Heart right ventricle (tissue), 16 donors: ENCODE results near the gene NRXN3. TPM values are rescaled to one million over a fixed set of nuclear protein-coding genes. Genes with fewer than 3 reads are reported as not detected.

Experiments used
- ATAC-seq, 8 donors: fragments of 200-7000 bp; cut with Tn5 transposase; one replicate each; pipeline ENCODE4 v1.9.1; 2020; ENCODE audit warnings: mild to moderate bottlenecking in 8 of 8, moderate library complexity in 8 of 8, moderate number of reproducible peaks in 1 of 8
- DNase-seq, 2 donors: peaks; one replicate each; pipeline ENCODE4 v3.0.0-alpha.2; 2020
- H3K27ac ChIP-seq, 10 donors: fragments of 200-600 bp; sonication (generic) in 2 of 10; one replicate each; pipeline versions ENCODE4 v1.5.0 to v1.8.0; 2020 to 2022; ENCODE audit warnings: mild to moderate bottlenecking in 3 of 10
- H3K27me3 ChIP-seq, 7 donors: fragments of 200-600 bp; one replicate each; pipeline ENCODE4 v1.8.0; 2021 to 2022; ENCODE audit warnings: mild to moderate bottlenecking in 2 of 7
- H3K36me3 ChIP-seq, 9 donors: fragments of 200-600 bp; sonication (generic) in 1 of 9; one replicate each; pipeline versions ENCODE4 v1.5.0 to v1.8.0; 2020 to 2022; ENCODE audit warnings: mild to moderate bottlenecking in 2 of 9
- H3K4me1 ChIP-seq, 9 donors: fragments of 200-600 bp; sonication (generic) in 1 of 9; one replicate each; pipeline versions ENCODE4 v1.5.0 to v1.8.0; 2020 to 2022; ENCODE audit warnings: mild to moderate bottlenecking in 4 of 9
- H3K4me3 ChIP-seq, 10 donors: fragments of 200-600 bp; sonication (generic) in 2 of 10; one replicate each; pipeline versions ENCODE4 v1.5.0 to v1.8.0; 2020 to 2022; ENCODE audit warnings: mild to moderate bottlenecking in 7 of 10, moderate library complexity in 2 of 10
- H3K9me3 ChIP-seq, 11 donors: fragments of 200-600 bp in 10 of 11; sonication (generic) in 2 of 11; one replicate each; pipeline versions ENCODE4 v1.5.0 to v1.8.0; 2013 to 2022; ENCODE audit warnings: mild to moderate bottlenecking in 2 of 11, control low read depth in 1 of 11, moderate library complexity in 1 of 11
- whole genome bisulfite sequencing, 2 donors: extraction: QIAGEN DNeasy Blood & Tissue Kit; methylation state at CpG; one replicate each; pipeline ENCODE4 v1.1.7; 2013; ENCODE audit warnings: inconsistent platforms in 1 of 2; 5-methylcytosine and 5-hydroxymethylcytosine counted together
- intact Hi-C, 10 donors: fragments of 100-400 bp; cut with DNase I; formaldehyde crosslinking; loops; one replicate each; pipeline versions ENCODE4 v1.11.1 to v1.14.2; 2022
- polyA plus RNA-seq, 2 donors: library from polyadenylated mRNA; stranded (reverse); fragments of 200-250 nt; gene quantifications; one replicate each; pipeline ENCODE4 v1.2.3, GENCODE V29; 2013
- total RNA-seq, 10 donors: library from RNA; stranded (reverse); fragmentation: NEBNext Ultra II Directional in 3 of 10; extraction: Animal tissue kit (Norgen Biotek cat#: 25700) in 3 of 10; gene quantifications; one replicate each; pipeline versions ENCODE4 v1.2.1 to v1.2.4, GENCODE V29; 2021 to 2023
- TF ChIP-seq, protein P1 (sequence below), 9 donors: fragments of 200-600 bp; sonication (generic) in 2 of 9; IDR thresholded peaks; one replicate each; pipeline versions ENCODE4 v1.5.0 to v1.8.0; 2021 to 2022; ENCODE audit warnings: antibody characterized with exemption in 9 of 9, mild to moderate bottlenecking in 5 of 9, moderate library complexity in 1 of 9
- donor health status: Arrhythmogenic right ventricular cardiomyopathy.
- donor health status: ischemic (EF 13 %, LVEDD 7.1; RV severe dilation, severe dysfunction).
- donor health status: healthy with polysubstance abuse.
- donor health status: DM: no; HTN: yes; CAD: no.
- donor health status: DM: no; HTN: no; CAD: no.
- donor health status: ischemic (EF 25% LVEDD 6.9; RV normal size, moderate dysfunction).
- donor health status: ischemic (EF 25% LVEDD 5.7; RV mildly dilated, moderate dysfunction).
- donor health status: healthy.
- donor health status: DM: yes; HTN: yes; CAD: no.
- donor health status: Ischemic cardiomyopathy.
- donor health status: ischemic (EF 35%, LVEDD 5.7; RV mildly dilated, moderate dysfunction).
- donor health status: nonischemic (EF 11% LVEDD 7.7; RV severe dilation, severe dysfunction).
- donor health status: DM: yes; HTN: yes; CAD: no.
- donor health status: PGD.
- donor health status: ischemic (EF 29% LVEDD 5.4; RV normal size, mild dysfunction).
- donor health status: nonischemic (EF 23%, LVEDD 6.1; RV moderate dilation, normal function).

The NRXN3 gene
- total and polyA plus RNA-seq, 12 donors = 0.23 to 1.8 (median 0.87) TPM

GRCh38 chr14:78316786-78317185 lies 146.6 kb downstream of the NRXN3 start:
- H3K27ac ChIP-seq = no peak overlapping the region

DNA sequence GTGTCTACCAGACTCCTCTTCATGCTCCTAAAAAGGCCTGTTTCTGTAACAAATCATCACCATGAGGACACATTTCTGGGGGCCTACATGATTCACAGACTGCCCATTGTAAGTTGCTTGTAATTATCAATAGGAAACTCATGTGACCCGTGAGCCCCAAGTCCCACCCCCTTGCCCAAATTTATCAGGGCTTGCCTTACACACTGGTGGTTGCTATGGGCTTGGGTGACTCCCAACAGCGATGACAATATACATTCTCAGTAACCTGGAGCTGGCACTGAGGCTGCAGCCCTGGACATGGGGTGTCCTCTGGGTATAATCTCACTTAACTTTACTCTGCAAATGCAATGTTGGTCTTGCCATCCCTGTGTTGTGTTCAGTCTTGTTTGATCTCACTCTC lies 149.2 kb downstream of the NRXN3 start:
- Histone ChIP-seq H3K36me3 (no peaks in the 10 kb centered on the region), H3K27ac (no peak overlapping the region), H3K4me1 (no peaks in the 10 kb centered on the region), H3K27me3 (peaks cover 0 to 47% (median 31%) of the 10 kb centered on the region in 7 donors), H3K4me3 (no peak overlapping the region), H3K9me3 (no peaks in the 10 kb centered on the region)
- ATAC-seq = no peak
- intact Hi-C loops = no loop called here
- 56 to 62% methylated on average over 2 of the region's 2 CpGs for WGBS, 2 donors
- DNase-seq = no peak
- TF ChIP-seq, protein P1, sequence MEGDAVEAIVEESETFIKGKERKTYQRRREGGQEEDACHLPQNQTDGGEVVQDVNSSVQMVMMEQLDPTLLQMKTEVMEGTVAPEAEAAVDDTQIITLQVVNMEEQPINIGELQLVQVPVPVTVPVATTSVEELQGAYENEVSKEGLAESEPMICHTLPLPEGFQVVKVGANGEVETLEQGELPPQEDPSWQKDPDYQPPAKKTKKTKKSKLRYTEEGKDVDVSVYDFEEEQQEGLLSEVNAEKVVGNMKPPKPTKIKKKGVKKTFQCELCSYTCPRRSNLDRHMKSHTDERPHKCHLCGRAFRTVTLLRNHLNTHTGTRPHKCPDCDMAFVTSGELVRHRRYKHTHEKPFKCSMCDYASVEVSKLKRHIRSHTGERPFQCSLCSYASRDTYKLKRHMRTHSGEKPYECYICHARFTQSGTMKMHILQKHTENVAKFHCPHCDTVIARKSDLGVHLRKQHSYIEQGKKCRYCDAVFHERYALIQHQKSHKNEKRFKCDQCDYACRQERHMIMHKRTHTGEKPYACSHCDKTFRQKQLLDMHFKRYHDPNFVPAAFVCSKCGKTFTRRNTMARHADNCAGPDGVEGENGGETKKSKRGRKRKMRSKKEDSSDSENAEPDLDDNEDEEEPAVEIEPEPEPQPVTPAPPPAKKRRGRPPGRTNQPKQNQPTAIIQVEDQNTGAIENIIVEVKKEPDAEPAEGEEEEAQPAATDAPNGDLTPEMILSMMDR (IDR thresholded peaks at IDR 0.05) = no peak

More at GRCh38 chr14:78316786-78317185, 146.6 kb downstream of the NRXN3 start:
- DNase-seq = no peak
- Histone ChIP-seq H3K9me3 (no peaks in the 10 kb centered on the region), H3K4me1 (no peaks in the 10 kb centered on the region), H3K36me3 (no peaks in the 10 kb centered on the region), H3K4me3 (no peak overlapping the region), H3K27me3 (peaks cover 0 to 53% (median 39%) of the 10 kb centered on the region in 7 donors)
- no peak for ATAC-seq
- intact Hi-C loops = no loop called here
- TF ChIP-seq, protein P1 (IDR thresholded peaks at IDR 0.05) = no peak
- WGBS, 2 donors = 64 to 69% methylated on average over 3 of the region's 3 CpGs

DNA sequence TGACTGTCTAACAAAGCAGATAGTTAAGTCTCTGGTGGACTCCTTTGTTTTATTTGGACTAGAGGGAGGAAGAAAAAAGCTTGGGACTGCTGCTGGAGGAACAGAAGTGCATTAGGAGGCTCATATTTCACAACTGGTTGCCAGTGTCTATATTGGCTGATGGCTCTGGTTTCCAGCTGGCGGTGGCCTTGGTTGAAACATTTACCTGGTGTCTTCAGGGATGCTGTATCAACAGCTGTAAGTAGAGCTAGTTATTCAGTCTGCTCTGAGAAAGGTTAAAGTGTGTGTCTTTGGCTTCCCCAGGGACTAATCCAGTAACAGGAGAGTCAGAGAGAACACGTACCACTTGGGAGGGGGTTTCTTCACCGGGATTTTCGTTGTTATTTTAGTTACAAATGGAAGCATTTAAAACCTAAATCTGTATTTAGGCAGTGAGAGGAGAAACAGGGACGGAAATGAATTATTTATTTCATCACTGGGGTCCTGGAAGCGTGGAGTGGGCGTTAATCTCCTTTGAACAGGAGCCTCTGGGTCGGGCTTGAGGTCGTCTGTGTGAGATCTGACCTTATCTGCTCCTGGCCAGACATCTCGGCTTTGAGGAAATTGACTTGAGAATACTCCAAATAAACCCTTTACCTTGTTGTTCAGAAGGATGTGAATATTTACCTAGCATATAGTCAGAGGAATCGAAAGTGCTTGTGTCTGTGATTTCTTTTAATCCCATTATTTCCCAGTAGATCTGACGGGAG lies 149.9 kb downstream of the NRXN3 start:
- H3K27me3 ChIP-seq = peaks cover 0 to 48% (median 29%) of the 10 kb centered on the region in 7 donors

DNA sequence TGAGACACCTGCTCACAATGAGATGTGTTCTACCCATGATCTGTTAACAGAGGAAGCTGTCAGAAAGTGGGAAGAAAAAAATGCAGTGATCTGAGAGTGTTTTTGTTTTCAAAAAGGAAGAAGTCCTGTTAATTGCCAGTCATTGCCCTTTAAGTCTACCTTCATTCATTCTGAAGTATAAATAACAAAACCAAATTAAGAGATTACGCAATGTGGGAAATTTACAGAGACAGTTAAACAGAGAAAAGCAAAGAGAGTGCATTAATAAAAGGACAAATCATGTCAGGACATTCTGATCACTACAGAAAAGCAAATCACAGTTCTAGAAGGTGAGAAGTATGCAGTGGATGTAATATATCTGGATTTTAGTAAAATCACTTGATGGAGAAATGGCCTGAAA lies 154.2 kb downstream of the NRXN3 start:
- Histone ChIP-seq H3K4me1 (no peaks in the 10 kb centered on the region), H3K27me3 (peaks cover 0 to 39% (median 16%) of the 10 kb centered on the region in 7 donors), H3K9me3 (peaks cover 0 to 3% (median 0%) of the 10 kb centered on the region in 11 donors), H3K4me3 (no peak overlapping the region), H3K27ac (no peak overlapping the region), H3K36me3 (no peaks in the 10 kb centered on the region)
- TF ChIP-seq, protein P1 (IDR thresholded peaks at IDR 0.05) = no peak
- 91 to 92% methylated on average over 1 of the region's 1 CpG for WGBS, 2 donors
- no peak for DNase-seq
- intact Hi-C loops = no loop called here
- no peak for ATAC-seq

More for the DNA sequence above, 149.9 kb downstream of the NRXN3 start:
- H3K27ac ChIP-seq = no peak overlapping the region
- H3K9me3 ChIP-seq = no peaks in the 10 kb centered on the region
- 15 to 17% methylated on average over 12 of the region's 12 CpGs for WGBS, 2 donors
- no peak for ATAC-seq
- H3K36me3 ChIP-seq = no peaks in the 10 kb centered on the region
- no peaks in the 10 kb centered on the region for H3K4me1 ChIP-seq
- no peak overlapping the region for H3K4me3 ChIP-seq
- no peak for DNase-seq
- intact Hi-C loops = no loop called here
- TF ChIP-seq, protein P1 (IDR thresholded peaks at IDR 0.05) = no peak
